IMR-90 (cell line): ENCODE results near the gene EPGN. TPM values are rescaled to one million over a fixed set of nuclear protein-coding genes. Genes with fewer than 3 reads are reported as not detected.

Experiments used
- ATAC-seq: fragments of 200-7000 bp; cut with Tn5 transposase; 2 replicates; pipeline ENCODE4 v1.9.1; 2020; ENCODE audit warnings: low read depth, mild to moderate bottlenecking, moderate library complexity
- BruUV-seq: library from RNA; stranded (reverse); fragments of 400-500 nt; replicated peaks from 2 replicates; lab custom pipeline; 2021; lab: Mats Ljungman, UMichigan
- CTCF ChIA-PET: fragments of 300-600 bp; formaldehyde crosslinking; extraction: SDS; loops from one replicate; lab custom pipeline; 2021; ENCODE audit warnings: antibody characterized with exemption; lab: Yijun Ruan, JAX
- POLR2A ChIA-PET: fragments of 300-600 bp; sonication (Branson Sonifier 250); formaldehyde crosslinking; loops from one replicate; lab custom pipeline; 2022; ENCODE audit warnings: antibody characterized with exemption; ENCODE audit not compliant: unreplicated experiment; lab: Charles Lee
- DNase-seq: peaks from one replicate; pipeline ENCODE4 v3.0.0; 2013
- H2AFZ ChIP-seq: replicated peaks from 2 replicates; pipeline ENCODE3; 2013; ENCODE audit warnings: low read length, mild to moderate bottlenecking; ENCODE audit not compliant: poor library complexity
- H2AK5ac ChIP-seq: 2 replicates; pipeline ENCODE4 v1.6.1; 2013; ENCODE audit warnings: low read depth, low read length, inconsistent platforms
- H2AK9ac ChIP-seq: replicated peaks from 2 replicates; pipeline ENCODE3; 2013; ENCODE audit warnings: mild to moderate bottlenecking, low read depth, low read length, moderate library complexity; ENCODE audit not compliant: poor library complexity
- H2BK120ac ChIP-seq: 2 replicates; pipeline ENCODE4 v1.6.1; 2013; ENCODE audit warnings: low read depth, low read length, inconsistent platforms
- H2BK15ac ChIP-seq: 3 replicates; pipeline ENCODE4 v1.6.1; 2013; ENCODE audit warnings: low read depth, low read length, inconsistent platforms
- H2BK20ac ChIP-seq: 2 replicates; pipeline ENCODE4 v1.6.1; 2013; ENCODE audit warnings: low read depth, mild to moderate bottlenecking, inconsistent platforms, low read length, moderate library complexity
- H2BK5ac ChIP-seq: 2 replicates; pipeline ENCODE4 v1.6.1; 2013; ENCODE audit warnings: mild to moderate bottlenecking, low read depth, low read length, inconsistent platforms; ENCODE audit not compliant: poor library complexity, severe bottlenecking
- H3K14ac ChIP-seq: replicated peaks from 2 replicates; pipeline ENCODE4 v1.6.1; 2013; ENCODE audit warnings: low read depth, low read length, inconsistent platforms
- H3K18ac ChIP-seq: 2 replicates; pipeline ENCODE4 v1.6.1; 2013; ENCODE audit warnings: low read depth, low read length, control low read depth
- H3K23ac ChIP-seq: 2 replicates; pipeline ENCODE4 v1.6.1; 2013; ENCODE audit warnings: low read depth, low read length, inconsistent platforms
- H3K27ac ChIP-seq: 2 replicates; pipeline ENCODE4 v1.5.1; 2013; ENCODE audit warnings: mild to moderate bottlenecking, control low read depth, low read length; ENCODE audit not compliant: insufficient read depth
- H3K27me3 ChIP-seq: 2 replicates; pipeline ENCODE4 v1.6.1; 2013; ENCODE audit warnings: low read length; ENCODE audit not compliant: control insufficient read depth, insufficient read depth
- H3K36me3 ChIP-seq: 2 replicates; pipeline ENCODE4 v1.6.1; 2013; ENCODE audit warnings: low read length, mixed read lengths; ENCODE audit not compliant: control insufficient read depth, insufficient read depth
- H3K4ac ChIP-seq: 2 replicates; pipeline ENCODE4 v1.6.1; 2013; ENCODE audit warnings: low read depth, low read length, inconsistent platforms
- H3K4me1 ChIP-seq: 2 replicates; pipeline ENCODE4 v1.6.1; 2013; ENCODE audit warnings: low read length, mixed read lengths; ENCODE audit not compliant: control insufficient read depth, insufficient read depth
- H3K4me2 ChIP-seq: 2 replicates; pipeline ENCODE4 v1.6.1; 2013; ENCODE audit warnings: low read depth, mild to moderate bottlenecking, control low read depth, low read length, moderate library complexity
- H3K4me3 ChIP-seq: 2 replicates; pipeline ENCODE4 v1.5.1; 2013; ENCODE audit warnings: low read depth, mild to moderate bottlenecking, control low read depth, low read length, moderate library complexity; ENCODE audit not compliant: insufficient read depth
- H3K56ac ChIP-seq: 2 replicates; pipeline ENCODE4 v1.6.1; 2013; ENCODE audit warnings: low read length, inconsistent platforms; ENCODE audit not compliant: insufficient read depth; ENCODE audit errors: extremely low read depth
- H3K79me1 ChIP-seq, 2 experiments: 2 replicates each; pipeline ENCODE4 v1.6.1; 2013; ENCODE audit warnings: low read length in 2 of 2, inconsistent platforms in 1 of 2, low read depth in 1 of 2
- H3K9ac ChIP-seq: 2 replicates; pipeline ENCODE4 v1.6.1; 2013; ENCODE audit warnings: low read depth, low read length, control low read depth
- H3K9me1 ChIP-seq: 2 replicates; pipeline ENCODE4 v1.6.1; 2013; ENCODE audit warnings: low read length, inconsistent platforms; ENCODE audit not compliant: insufficient read depth
- H3K9me3 ChIP-seq: 2 replicates; pipeline ENCODE4 v1.6.1; 2013; ENCODE audit warnings: low read length; ENCODE audit not compliant: control insufficient read depth, insufficient read depth
- H4K20me1 ChIP-seq: 2 replicates; pipeline ENCODE4 v1.6.1; 2013; ENCODE audit warnings: low read length, inconsistent platforms; ENCODE audit not compliant: insufficient read depth
- H4K5ac ChIP-seq: 2 replicates; pipeline ENCODE4 v1.6.1; 2013; ENCODE audit warnings: mild to moderate bottlenecking, low read depth, low read length, control low read depth
- H4K8ac ChIP-seq, 2 experiments: 2 replicates each; pipeline ENCODE4 v1.6.1; 2013; ENCODE audit warnings: low read depth in 2 of 2, low read length in 2 of 2, control low read depth in 1 of 2, inconsistent platforms in 1 of 2
- H4K91ac ChIP-seq: 2 replicates; pipeline ENCODE4 v1.6.1; 2013; ENCODE audit warnings: low read depth, low read length, inconsistent platforms; ENCODE audit not compliant: insufficient read depth
- BHLHE40 ChIP-seq: fragments of 150-350 bp; IDR thresholded peaks from 2 replicates; pipeline ENCODE4 v1.6.1; 2016; ENCODE audit warnings: mild to moderate bottlenecking, low read depth, low read length
- CEBPB ChIP-seq: IDR thresholded peaks from 2 replicates; pipeline ENCODE4 v1.6.1; 2012; ENCODE audit warnings: low read depth, low read length, improper control_type of control experiment
- CHD1 ChIP-seq: IDR thresholded peaks from 2 replicates; pipeline ENCODE4 v1.6.1; 2012; ENCODE audit warnings: low read depth, low read length, improper control_type of control experiment
- CTCF ChIP-seq: conservative IDR thresholded peaks from 2 replicates; pipeline ENCODE4 v1.5.1; 2012; ENCODE audit warnings: mild to moderate bottlenecking, low read depth, low read length, improper control_type of control experiment
- ELK1 ChIP-seq: fragments of 150-350 bp; IDR thresholded peaks from 2 replicates; pipeline ENCODE4 v1.6.1; 2016; ENCODE audit warnings: low read depth, mild to moderate bottlenecking, low read length, moderate library complexity, borderline replicate concordance
- FOS ChIP-seq: fragments of 150-350 bp; IDR thresholded peaks from 2 replicates; pipeline ENCODE4 v1.6.1; 2016; ENCODE audit warnings: low read depth, low read length
- MAFK ChIP-seq: IDR thresholded peaks from 2 replicates; pipeline ENCODE4 v1.6.1; 2012; ENCODE audit warnings: low read depth, low read length, improper control_type of control experiment
- MAZ ChIP-seq: IDR thresholded peaks from 2 replicates; pipeline ENCODE4 v1.6.1; 2012; ENCODE audit warnings: low read depth, mild to moderate bottlenecking, low read length, improper control_type of control experiment, moderate library complexity, borderline replicate concordance
- MXI1 ChIP-seq: IDR thresholded peaks from 2 replicates; pipeline ENCODE4 v1.6.1; 2012; ENCODE audit warnings: low read depth, mild to moderate bottlenecking, low read length, moderate library complexity, borderline replicate concordance
- NFE2L2 ChIP-seq: fragments of 150-350 bp; IDR thresholded peaks from 2 replicates; pipeline ENCODE4 v1.6.1; 2016; ENCODE audit warnings: low read depth, mild to moderate bottlenecking, low read length
- POLR2A ChIP-seq: IDR thresholded peaks from 2 replicates; pipeline ENCODE4 v1.6.1; 2012; ENCODE audit warnings: mild to moderate bottlenecking, low read depth, low read length
- RAD21 ChIP-seq: IDR thresholded peaks from 2 replicates; pipeline ENCODE4 v1.6.1; 2012; ENCODE audit warnings: low read length, improper control_type of control experiment
- RCOR1 ChIP-seq: IDR thresholded peaks from 2 replicates; pipeline ENCODE4 v1.6.1; 2012; ENCODE audit warnings: mild to moderate bottlenecking, low read length, improper control_type of control experiment; ENCODE audit not compliant: insufficient replicate concordance
- RFX5 ChIP-seq: IDR thresholded peaks from 2 replicates; pipeline ENCODE4 v1.8.0; 2012; ENCODE audit warnings: low read depth, mild to moderate bottlenecking, low read length, moderate library complexity
- SMC3 ChIP-seq: fragments of 150-350 bp; IDR thresholded peaks from 2 replicates; pipeline ENCODE4 v1.6.1; 2016; ENCODE audit warnings: low read depth, mild to moderate bottlenecking, antibody characterized with exemption, low read length, moderate library complexity
- USF2 ChIP-seq: fragments of 150-350 bp; IDR thresholded peaks from 2 replicates; pipeline ENCODE4 v1.6.1; 2017; ENCODE audit warnings: mild to moderate bottlenecking, antibody characterized with exemption, low read length, low read depth
- WGBS, 2 experiments: methylation state at CpG; one replicate each; pipeline versions ENCODE4 v1.1.5 to v1.1.7; 2013; ENCODE audit warnings: missing lambda C conversion rate in 2 of 2; ENCODE audit not compliant: insufficient read length in 1 of 2; ENCODE audit errors: extremely low coverage in 2 of 2; 5-methylcytosine and 5-hydroxymethylcytosine counted together
- dilution Hi-C: fragments of 300-500 bp; cut with HindIII; formaldehyde crosslinking; loops from one replicate; pipeline ENCODE4 v1.14.3; 2018; ENCODE audit warnings: low sequenced_read_pairs; ENCODE audit not compliant: unreplicated experiment
- in situ Hi-C: fragments of 300-500 bp; cut with MboI; formaldehyde crosslinking; loops from 3 replicates; pipeline ENCODE4 v1.14.3; 2019; ENCODE audit warnings: low sequenced_read_pairs, inconsistent platforms, mixed read lengths
- intact Hi-C: fragments of 100-400 bp; cut with micrococcal nuclease; formaldehyde crosslinking; loops from 2 replicates; pipeline ENCODE4 v1.10.0; 2022
- polyA plus RNA-seq, 3 experiments: library from polyadenylated mRNA; depleted of rRNA; stranded (reverse); fragments of >200 nt; gene quantifications; 2 replicates each; pipeline ENCODE4 v1.2.3, GENCODE V29; 2012; ENCODE audit warnings: low replicate concordance in 1 of 3
- total RNA-seq: library from RNA; depleted of rRNA; stranded (reverse); fragments of >200 nt; gene quantifications from 2 replicates; pipeline ENCODE4 v1.2.3, GENCODE V29; 2012

The EPGN gene
- total and polyA plus RNA-seq, 2 of the 4 experiments (the other 2 are of a cell fraction), result 0.18 TPM; not detected in 1

GRCh38 chr4:74324262-74324661 lies 16.0 kb downstream of the EPGN start:
- no peak overlapping the region for H3K4me2 ChIP-seq
- H3K4me3 ChIP-seq, result no peak overlapping the region
- H2BK120ac ChIP-seq, result no peak overlapping the region
- H3K56ac ChIP-seq, result no peak overlapping the region
- H3K36me3 ChIP-seq, result no peaks in the 10 kb centered on the region
- H4K20me1 ChIP-seq, result no peaks in the 10 kb centered on the region
- no peak overlapping the region for H4K5ac ChIP-seq
- H3K9me3 ChIP-seq, result no peaks in the 10 kb centered on the region
- no peak overlapping the region for H2AFZ ChIP-seq
- H2BK15ac ChIP-seq, result no peak overlapping the region
- H3K14ac ChIP-seq, result no peak overlapping the region
- no peak overlapping the region for H4K91ac ChIP-seq
- no peaks in the 10 kb centered on the region for H3K4me1 ChIP-seq
- H3K23ac ChIP-seq, result no peak overlapping the region
- H2BK5ac ChIP-seq, result no peak overlapping the region
- no peaks in the 10 kb centered on the region for H3K79me1 ChIP-seq
- intact Hi-C loops, result loop anchor here (5.0 kb wide), 1 partner anchor 208 kb away; no protein-coding TSS in a partner anchor
- H2BK20ac ChIP-seq, result no peak overlapping the region
- no CpG with 5 or more reads among the region's 3 CpGs for WGBS, 2 experiments
- in situ Hi-C loops, result loop anchor here (5.0 to 25.0 kb wide), 2 partner anchors 348 to 662 kb away; no protein-coding TSS in a partner anchor
- ChIA-PET POLR2A (no interaction called here), CTCF (interaction anchor here (0.8 to 1.1 kb wide), 2 partner anchors 349 to 351 kb away, joined by 4 to 5 read pairs; no protein-coding TSS in a partner anchor)
- H2AK5ac ChIP-seq, result no peak overlapping the region
- DNase-seq (no peak), ATAC-seq (no peak)
- no peak overlapping the region for H4K8ac ChIP-seq
- no peak for TF ChIP-seq MXI1
- TF ChIP-seq BHLHE40, result no peak
- TF ChIP-seq USF2, result no peak
- no peak for TF ChIP-seq RFX5
- no peak for TF ChIP-seq RCOR1
- no peak for TF ChIP-seq CHD1
- TF ChIP-seq MAZ, result no peak
- TF ChIP-seq MAFK, result no peak
- no peak for TF ChIP-seq CTCF
- no peak for TF ChIP-seq POLR2A
- TF ChIP-seq CEBPB, result no peak
- no peak for TF ChIP-seq SMC3
- TF ChIP-seq ELK1, result no peak
- TF ChIP-seq NFE2L2, result no peak
- no peak for TF ChIP-seq FOS
- no peak for TF ChIP-seq RAD21
- no peak overlapping the region for H2AK9ac ChIP-seq
- dilution Hi-C loops, result no loop called here
- no peak overlapping the region for H3K18ac ChIP-seq
- peaks cover 2% of the 10 kb centered on the region for H3K27me3 ChIP-seq
- no peak overlapping the region for H3K27ac ChIP-seq
- H3K9me1 ChIP-seq, result no peaks in the 10 kb centered on the region
- no TSS peak for BruUV-seq
- no peak overlapping the region for H3K4ac ChIP-seq
- H3K9ac ChIP-seq, result no peak overlapping the region
